ENCODE data around the gene ARID3A. TPM values are rescaled to one million over a fixed set of nuclear protein-coding genes. Genes with fewer than 3 reads are reported as not detected.
A peak's percentile ranks its signal among the peaks of the same experiment; 100 is the strongest.

Gene ARID3A
- total and polyA plus RNA-seq, 2 of the 8 experiments (the other 6 are each of a cell fraction or from before 2014, with no cell fraction given) = 40.5 to 77.4 TPM

DNA sequence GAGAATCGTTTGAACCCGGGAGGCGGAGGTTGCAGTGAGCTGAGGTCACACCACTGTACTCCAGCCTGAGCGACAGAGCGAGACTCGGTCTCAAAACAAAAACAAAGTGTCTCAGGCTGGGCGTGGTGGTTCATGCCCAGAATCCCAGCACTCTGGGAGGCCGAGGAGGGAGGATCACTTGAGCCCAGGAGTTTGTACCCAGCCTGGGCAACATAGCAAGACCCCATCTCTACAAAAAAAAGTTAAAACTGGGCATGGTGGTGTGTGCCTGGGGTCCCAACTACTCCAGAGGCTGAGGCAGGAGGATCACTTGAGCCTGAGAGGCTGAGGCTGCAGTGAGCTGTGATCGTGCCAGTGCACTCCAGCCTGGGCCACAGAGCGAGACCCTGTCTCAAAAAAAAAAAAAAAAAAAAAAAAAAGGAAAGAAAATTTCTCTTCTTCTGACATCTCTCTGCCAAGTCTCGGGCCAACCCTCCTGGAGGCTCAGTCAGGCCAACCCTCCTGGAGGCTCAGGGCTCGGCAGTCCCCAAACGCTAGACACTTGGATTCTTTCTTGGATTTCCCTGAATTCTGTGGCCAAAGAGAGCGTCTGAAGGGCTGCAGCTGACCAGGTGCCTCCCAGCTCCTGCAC, 26.3 kb downstream of the ARID3A start:
- Histone ChIP-seq H2BK20ac (ENCODE audit: low read length) (no peak overlapping the region), H3K27me3 (replicated peaks in 1 of 4; ENCODE audit: control insufficient read depth in 3 of 4, extremely low read depth in 1 of 4, insufficient read depth in 3 of 4, low read length in 3 of 4) (no peaks in the 10 kb centered on the region), H3K14ac (ENCODE audit: insufficient read length) (no peak overlapping the region), H3K9ac (replicated peaks in 1 of 4; ENCODE audit: extremely low read depth in 1 of 4, low read depth in 3 of 4, low read length in 3 of 4) (no peak overlapping the region), H3K27ac (ENCODE audit: low read depth, low read length) (peak overlapping the region; percentile 11; the same call in 1 of the 2 replicates), H3K23ac (ENCODE audit: insufficient read length) (no peak overlapping the region), H3K4me3 (ENCODE audit: extremely low read depth in 1 of 4, insufficient read depth in 2 of 4, low read depth in 3 of 4, low read length in 4 of 4) (peak overlapping the region in 3 of 4 experiments; percentile 2 to 51 (median 23); a peak in 1 of 8 replicates), H4K91ac (replicated peaks; ENCODE audit: insufficient read length, low read length) (no peak overlapping the region), H3K4ac (replicated peaks; ENCODE audit: insufficient read length, low read depth, low read length) (no peak overlapping the region), H3K56ac (replicated peaks; ENCODE audit: insufficient read length, low read depth, low read length) (no peak overlapping the region), H2BK5ac (ENCODE audit: low read depth, low read length) (peak overlapping the region; percentile 75; the same call in 1 of the 2 replicates), H3K9me3 (ENCODE audit: insufficient read depth in 2 of 2, low read depth in 1 of 2, low read length in 1 of 2) (no peaks in the 10 kb centered on the region), H4K5ac (ENCODE audit: insufficient read length, low read depth, low read length) (peak overlapping the region; percentile 71), H2AK5ac (ENCODE audit: low read depth, low read length) (no peak overlapping the region; the same call in 1 of the 2 replicates), H3K79me1 (ENCODE audit: low read depth, low read length) (peaks cover 13% of the 10 kb centered on the region), H3K79me2 (ENCODE audit: control insufficient read depth in 1 of 2, insufficient read depth in 2 of 2, low read length in 2 of 2) (peaks cover 0 to 23% of the 10 kb centered on the region in 2 experiments; a peak in 1 of 4 replicates), H2BK15ac (ENCODE audit: low read length) (no peak overlapping the region), H4K20me1 (replicated peaks in 1 of 2; ENCODE audit: control insufficient read depth in 1 of 2, insufficient read depth in 2 of 2, low read length in 2 of 2) (peaks cover 0 to 6% of the 10 kb centered on the region in 2 experiments), H3K18ac (ENCODE audit: extremely low read depth, low read length) (peak overlapping the region; percentile 48; the same call in 1 of the 2 replicates), H2BK12ac (ENCODE audit: low read depth, low read length) (peak overlapping the region; percentile 39; the same call in 1 of the 2 replicates), H2AFZ (ENCODE audit: low read length) (no peak overlapping the region), H3K23me2 (ENCODE audit: low read depth, low read length) (no peaks in the 10 kb centered on the region; the same call in 1 of the 2 replicates), H3K4me1 (replicated peaks in 1 of 4; ENCODE audit: control insufficient read depth in 3 of 4, insufficient read depth in 4 of 4, low read length in 3 of 4) (peaks cover 5 to 44% (median 23%) of the 10 kb centered on the region in 4 experiments), H4K8ac (ENCODE audit: extremely low read depth, insufficient read depth, low read length) (peak overlapping the region; percentile 9), H3K4me2 (ENCODE audit: insufficient read depth in 1 of 2, low read depth in 2 of 2, low read length in 2 of 2) (peak overlapping the region; percentile 38 to 63; a peak in 3 of 4 replicates), H3K36me3 (ENCODE audit: control insufficient read depth in 2 of 4, insufficient read depth in 4 of 4, low read length in 3 of 4) (peaks cover 0 to 3% (median 1%) of the 10 kb centered on the region in 4 experiments; a peak in 1 of 8 replicates), H2BK120ac (replicated peaks; ENCODE audit: low read depth, low read length) (no peak overlapping the region)
- ChIA-PET CTCF (ENCODE audit: partially characterized antibody) (interaction anchor here (0.6 to 2.3 kb wide), 5 partner anchors 8 to 226 kb away, joined by 3 to 11 read pairs (median 4); no protein-coding TSS in a partner anchor), POLR2A (ENCODE audit: partially characterized antibody) (interaction anchor here (0.7 to 1.9 kb wide), 5 partner anchors 9 to 33 kb away, joined by 3 to 8 read pairs (median 3); no protein-coding TSS in a partner anchor)
- DNase-seq (ENCODE audit: low read depth in 1 of 2, low spot score in 2 of 2) (no peak), FAIRE-seq (no peak)
- 93% methylated on average over 12 of the region's 14 CpGs; no CpG with 5 or more reads in 1 of the 2 experiments for WGBS, 2 experiments (ENCODE audit: extremely low coverage in 1 of 2, insufficient coverage in 1 of 2, insufficient read length in 1 of 2, insufficient replicate concordance in 2 of 2, low coverage in 1 of 2, low lambda C conversion rate in 2 of 2, missing lambda C conversion rate in 1 of 2)
- TF ChIP-seq KDM1A (IDR thresholded peaks at IDR 0.05; ENCODE audit: borderline replicate concordance, low read length) = peak; percentile 85; the same call in 1 of the 2 replicates
- TF ChIP-seq TEAD4 (IDR thresholded peaks at IDR 0.05; ENCODE audit: low read depth, low read length) = no peak
